Measurements from ENCODE around the gene MRPL57.

GRCh38 chr13:21134475-21134874 is 42.0 kb upstream of the MRPL57 start:
- TF ChIP-seq CTCF (IDR thresholded peaks at IDR 0.05; ENCODE audit: low read length) (no peak), EZH2 (IDR thresholded peaks at IDR 0.05; ENCODE audit: borderline replicate concordance, low read length) (no peak)
